Activated T-cell treated with anti-CD3 and anti-CD28 coated beads, Interleukin-2, amount 50 U/mL, for 4 hours (primary cell): ENCODE data around the gene GRK1. TPM values are rescaled to one million over a fixed set of nuclear protein-coding genes. Genes with fewer than 3 reads are reported as not detected.
"Not testable (repeated sequence)": the region's sequence is repeated elsewhere in the genome, so short reads cannot be mapped to it uniquely, and the experiment has no call there.

Experiments
- ATAC-seq, 2 donors: fragments of 200-7000 bp; cut with Tn5 transposase; one replicate each; pipeline ENCODE4 v1.10.0; 2021
- DNase-seq: peaks from one replicate; pipeline ENCODE4 v3.0.0-alpha.2; 2020
- H3K27me3 Mint-ChIP-seq: one replicate; pipeline ENCODE4 v1.8.0; 2021; ENCODE audit warnings: low read depth, mixed read lengths
- H3K36me3 Mint-ChIP-seq: one replicate; pipeline ENCODE4 v1.8.0; 2022; ENCODE audit warnings: mixed read lengths; ENCODE audit not compliant: insufficient read depth
- H3K4me1 Mint-ChIP-seq: one replicate; pipeline ENCODE4 v1.8.0; 2021; ENCODE audit warnings: low read depth, mixed read lengths
- H3K4me3 Mint-ChIP-seq: one replicate; pipeline ENCODE4 v1.8.0; 2021; ENCODE audit warnings: mild to moderate bottlenecking, moderate library complexity, mixed read lengths
- H3K9me3 Mint-ChIP-seq: one replicate; pipeline ENCODE4 v1.8.0; 2021; ENCODE audit warnings: mixed read lengths
- total RNA-seq, 3 donors: library from RNA; stranded (reverse); gene quantifications; one replicate each; pipeline ENCODE4 v1.2.1, GENCODE V29; 2021

GRK1 gene
- under 1 TPM in 1 of 3 donors, not detected in 2; 0.05 TPM for total RNA-seq

- H3K36me3 Mint-ChIP-seq: no peaks in the 10 kb centered on the region
- peaks cover 2% of the 10 kb centered on the region for H3K9me3 Mint-ChIP-seq
- peaks cover 9% of the 10 kb centered on the region for H3K27me3 Mint-ChIP-seq
- no peaks in the 10 kb centered on the region for H3K4me1 Mint-ChIP-seq
- DNase-seq: no peak
- no peak within 1 kb of the TSS for H3K4me3 Mint-ChIP-seq
- ATAC-seq: no peak
These were observed at the start of gene GRK1 for GRCh38 chr13:113666951-113667701. GRK1 (plus strand) TSS chr13:113667219; CDS start chr13:113667387, 168 bp downstream.

DNA sequence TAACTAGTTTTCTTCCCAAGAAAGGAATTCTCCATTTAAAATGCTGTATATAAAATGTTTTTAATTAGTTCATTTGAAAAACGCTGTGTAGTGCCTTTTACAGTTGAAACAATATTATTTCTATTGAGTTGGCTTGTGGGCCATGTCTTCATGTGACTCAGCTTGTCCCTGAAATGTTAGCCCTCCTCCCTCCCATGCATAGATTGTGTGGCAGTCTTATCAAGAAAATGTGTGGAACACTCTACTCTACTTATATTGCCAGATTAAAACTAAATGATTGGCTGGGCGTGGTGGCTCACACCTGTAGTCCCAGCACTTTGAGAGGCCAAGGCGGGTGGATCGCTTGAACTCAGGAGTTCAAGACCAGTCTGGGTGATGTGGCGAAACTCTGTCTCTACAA lies 49.1 kb upstream of the GRK1 start:
- H3K36me3 Mint-ChIP-seq: peaks cover 13% of the 10 kb centered on the region
- H3K4me3 Mint-ChIP-seq: no peak overlapping the region
- no peaks in the 10 kb centered on the region for H3K9me3 Mint-ChIP-seq
- H3K4me1 Mint-ChIP-seq: peaks cover 3% of the 10 kb centered on the region
- H3K27me3 Mint-ChIP-seq: no peaks in the 10 kb centered on the region
- no peak for ATAC-seq
- DNase-seq: no peak

DNA sequence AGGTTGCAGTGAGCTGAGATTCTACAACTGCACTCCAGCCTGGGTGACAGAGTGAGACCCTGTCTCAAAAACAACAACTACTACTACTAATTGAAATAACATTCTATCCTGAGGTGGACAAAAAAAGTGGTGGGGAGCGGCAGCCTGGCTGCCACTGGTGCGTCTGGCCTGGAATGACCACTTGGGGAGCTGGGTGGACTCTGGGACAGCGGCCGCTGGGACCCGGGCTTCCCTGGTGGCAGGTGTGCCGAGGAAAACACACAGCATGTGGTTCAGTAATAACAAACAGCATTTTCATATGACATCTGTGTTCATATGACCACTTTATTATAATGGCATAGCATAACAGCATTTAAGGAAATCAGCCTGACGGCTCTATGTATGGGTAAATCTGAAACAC lies 48.6 kb upstream of the GRK1 start:
- no peaks in the 10 kb centered on the region for H3K27me3 Mint-ChIP-seq
- DNase-seq: no peak
- H3K4me1 Mint-ChIP-seq: peaks cover 3% of the 10 kb centered on the region
- H3K36me3 Mint-ChIP-seq: peaks cover 14% of the 10 kb centered on the region
- no peaks in the 10 kb centered on the region for H3K9me3 Mint-ChIP-seq
- ATAC-seq: no peak
- no peak overlapping the region for H3K4me3 Mint-ChIP-seq

- DNase-seq: no peak
- H3K4me1 Mint-ChIP-seq: peaks cover 3% of the 10 kb centered on the region
- peaks cover 16% of the 10 kb centered on the region for H3K36me3 Mint-ChIP-seq
- no peaks in the 10 kb centered on the region for H3K27me3 Mint-ChIP-seq
- no peaks in the 10 kb centered on the region for H3K9me3 Mint-ChIP-seq
- no peak for ATAC-seq
- H3K4me3 Mint-ChIP-seq: no peak overlapping the region
These were observed 46.8 kb upstream of the GRK1 start for GRCh38 chr13:113620036-113620796.

DNA sequence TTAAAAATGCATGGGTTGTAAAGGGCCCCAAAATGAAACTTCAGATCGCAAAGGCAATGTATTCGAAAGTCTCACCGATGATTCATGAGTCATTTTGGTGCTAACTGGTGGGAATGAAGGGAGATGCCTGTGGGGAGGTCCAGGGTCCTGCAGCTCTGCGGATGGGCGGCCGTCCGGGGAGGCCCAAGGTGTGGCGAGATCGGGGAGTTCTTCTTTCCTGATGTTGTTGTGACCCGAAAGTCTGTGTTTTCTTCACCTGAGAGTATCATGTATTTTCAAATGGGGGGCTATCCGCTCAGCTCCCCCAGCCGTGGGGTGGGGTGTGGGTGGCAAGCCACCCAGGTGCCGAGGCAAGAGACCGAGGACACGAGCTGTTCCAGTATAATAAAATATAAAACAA lies 46.0 kb upstream of the GRK1 start:
- no peaks in the 10 kb centered on the region for H3K27me3 Mint-ChIP-seq
- DNase-seq (no peak), ATAC-seq (no peak)
- peaks cover 3% of the 10 kb centered on the region for H3K4me1 Mint-ChIP-seq
- no peak overlapping the region for H3K4me3 Mint-ChIP-seq
- peaks cover 17% of the 10 kb centered on the region for H3K36me3 Mint-ChIP-seq
- H3K9me3 Mint-ChIP-seq: no peaks in the 10 kb centered on the region

DNA sequence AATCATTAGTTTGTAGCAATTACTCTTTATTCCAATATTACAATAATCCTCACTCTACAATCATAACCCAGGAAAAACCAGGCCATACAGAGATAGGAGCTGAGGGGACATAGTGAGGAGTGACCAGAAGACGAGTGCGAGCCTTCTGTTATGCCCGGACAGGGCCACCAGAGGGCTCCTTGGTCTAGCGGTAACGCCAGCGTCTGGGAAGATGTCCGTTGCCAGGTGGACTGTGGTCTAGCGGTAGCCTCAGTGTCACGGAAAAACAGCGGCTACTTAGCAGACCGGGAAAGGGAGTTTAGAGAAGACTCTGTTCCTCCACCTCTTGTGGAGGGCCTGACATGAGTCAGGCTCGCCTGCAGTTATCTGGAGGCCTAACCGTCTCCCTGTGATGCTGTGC lies 45.5 kb upstream of the GRK1 start:
- not testable (repeated sequence) for DNase-seq, H3K4me3 Mint-ChIP-seq, H3K4me1 Mint-ChIP-seq, ATAC-seq, H3K9me3 Mint-ChIP-seq, H3K27me3 Mint-ChIP-seq
- peaks cover 16% of the 10 kb centered on the region for H3K36me3 Mint-ChIP-seq

- peaks cover 18% of the 10 kb centered on the region for H3K36me3 Mint-ChIP-seq
- H3K27me3 Mint-ChIP-seq, ATAC-seq, H3K4me1 Mint-ChIP-seq, DNase-seq, H3K9me3 Mint-ChIP-seq, H3K4me3 Mint-ChIP-seq: not testable (repeated sequence)
These were observed 45.0 kb upstream of the GRK1 start for GRCh38 chr13:113621986-113622550.

DNA sequence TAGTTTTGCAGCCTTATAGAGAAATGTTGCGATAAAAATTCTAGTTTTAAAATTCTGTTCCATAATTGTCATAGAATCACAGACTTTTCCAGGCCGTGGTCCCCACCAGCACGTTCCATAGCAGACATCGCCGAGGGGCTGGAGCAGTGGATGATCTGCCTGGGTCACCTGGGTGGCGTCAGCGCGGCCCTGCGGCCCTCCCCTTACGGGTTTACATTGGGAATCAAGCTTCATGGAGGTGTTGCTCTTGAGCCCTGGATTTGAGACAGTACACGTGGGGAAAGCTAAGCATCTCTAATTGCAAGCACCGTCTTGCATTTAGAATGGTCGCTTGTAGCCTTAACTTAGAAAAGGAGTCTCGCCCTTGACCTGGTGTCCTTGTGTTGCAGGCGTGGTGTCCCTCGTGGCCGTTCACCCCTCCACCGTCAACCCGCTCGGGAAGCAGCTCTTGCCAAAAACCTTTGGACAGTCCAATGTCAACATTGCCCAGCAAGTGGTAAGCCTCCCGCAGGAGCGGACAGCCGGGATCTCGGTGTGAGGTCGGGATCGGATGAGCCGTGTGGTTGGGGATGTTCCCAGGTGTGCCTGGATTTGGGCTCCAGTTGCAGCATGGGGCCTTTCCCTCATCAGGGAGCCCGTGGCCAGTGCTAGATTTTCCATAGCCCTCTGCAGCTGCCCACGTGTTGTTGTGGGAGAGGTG lies 44.1 kb upstream of the GRK1 start:
- Mint-ChIP-seq H3K27me3 (no peaks in the 10 kb centered on the region), H3K9me3 (no peaks in the 10 kb centered on the region), H3K4me1 (peaks cover 3% of the 10 kb centered on the region), H3K4me3 (no peak overlapping the region), H3K36me3 (peaks cover 19% of the 10 kb centered on the region)
- no peak for ATAC-seq
- DNase-seq: no peak

DNA sequence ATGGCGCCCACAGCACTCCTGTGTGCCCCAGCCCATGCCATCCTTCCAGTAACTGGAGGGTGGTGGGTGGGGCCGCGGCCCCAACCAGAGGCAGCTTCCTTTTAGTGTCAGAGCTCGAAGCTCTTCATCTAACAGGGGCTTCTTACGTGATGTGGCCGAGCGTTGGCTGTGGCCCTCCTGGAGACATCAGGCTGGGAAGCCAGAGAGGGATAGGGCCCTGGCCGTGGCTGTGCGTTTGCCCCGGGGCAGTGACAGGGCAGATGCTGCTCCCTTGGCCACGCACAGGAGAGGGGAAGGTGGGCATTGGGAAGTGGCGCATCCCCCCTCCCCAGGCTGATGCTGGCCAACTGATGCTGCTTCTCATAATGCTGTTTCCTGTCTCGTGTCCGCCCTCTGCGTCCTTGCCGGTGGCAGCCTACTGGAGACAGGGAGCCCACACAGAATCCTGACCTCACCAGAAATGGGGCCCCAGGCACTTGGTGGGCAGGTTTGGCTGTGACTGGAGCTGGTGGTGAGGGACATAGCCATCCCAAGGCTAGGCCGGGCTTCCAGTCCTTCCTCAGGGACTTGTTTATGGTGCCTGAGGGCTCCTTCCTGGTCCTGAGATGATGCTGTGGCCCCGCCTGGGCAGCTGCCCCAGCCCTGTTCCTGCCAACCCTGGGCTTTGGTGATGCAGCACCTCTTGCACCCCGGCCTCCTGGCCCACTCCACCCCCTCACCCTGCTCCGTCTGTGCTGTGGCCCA lies 43.4 kb upstream of the GRK1 start:
- no peaks in the 10 kb centered on the region for H3K27me3 Mint-ChIP-seq
- H3K36me3 Mint-ChIP-seq: peaks cover 21% of the 10 kb centered on the region
- no peak for ATAC-seq
- no peak for DNase-seq
- H3K9me3 Mint-ChIP-seq: no peaks in the 10 kb centered on the region
- no peak overlapping the region for H3K4me3 Mint-ChIP-seq
- H3K4me1 Mint-ChIP-seq: peaks cover 1% of the 10 kb centered on the region

DNA sequence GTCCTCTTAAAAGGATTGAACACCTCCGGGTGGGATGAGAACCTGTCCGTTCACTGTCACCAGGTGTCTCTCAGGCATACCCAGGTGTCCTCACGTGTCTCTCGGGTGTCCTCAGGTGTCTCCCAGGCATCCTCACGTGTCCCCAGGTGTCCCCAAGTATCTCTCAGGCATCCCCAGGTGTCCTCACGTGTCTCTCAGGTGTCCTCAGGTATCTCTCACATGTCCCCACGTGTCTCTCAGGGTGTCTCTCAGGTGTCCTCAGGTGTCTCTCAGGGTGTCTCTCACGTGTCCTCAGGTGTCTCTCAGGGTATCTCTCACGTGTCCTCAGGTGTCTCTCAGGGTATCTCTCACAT lies 42.8 kb upstream of the GRK1 start:
- ATAC-seq (no peak), DNase-seq (no peak)
- H3K36me3 Mint-ChIP-seq: peaks cover 23% of the 10 kb centered on the region
- H3K9me3 Mint-ChIP-seq: no peaks in the 10 kb centered on the region
- no peaks in the 10 kb centered on the region for H3K27me3 Mint-ChIP-seq
- no peak overlapping the region for H3K4me3 Mint-ChIP-seq
- H3K4me1 Mint-ChIP-seq: no peaks in the 10 kb centered on the region

DNA sequence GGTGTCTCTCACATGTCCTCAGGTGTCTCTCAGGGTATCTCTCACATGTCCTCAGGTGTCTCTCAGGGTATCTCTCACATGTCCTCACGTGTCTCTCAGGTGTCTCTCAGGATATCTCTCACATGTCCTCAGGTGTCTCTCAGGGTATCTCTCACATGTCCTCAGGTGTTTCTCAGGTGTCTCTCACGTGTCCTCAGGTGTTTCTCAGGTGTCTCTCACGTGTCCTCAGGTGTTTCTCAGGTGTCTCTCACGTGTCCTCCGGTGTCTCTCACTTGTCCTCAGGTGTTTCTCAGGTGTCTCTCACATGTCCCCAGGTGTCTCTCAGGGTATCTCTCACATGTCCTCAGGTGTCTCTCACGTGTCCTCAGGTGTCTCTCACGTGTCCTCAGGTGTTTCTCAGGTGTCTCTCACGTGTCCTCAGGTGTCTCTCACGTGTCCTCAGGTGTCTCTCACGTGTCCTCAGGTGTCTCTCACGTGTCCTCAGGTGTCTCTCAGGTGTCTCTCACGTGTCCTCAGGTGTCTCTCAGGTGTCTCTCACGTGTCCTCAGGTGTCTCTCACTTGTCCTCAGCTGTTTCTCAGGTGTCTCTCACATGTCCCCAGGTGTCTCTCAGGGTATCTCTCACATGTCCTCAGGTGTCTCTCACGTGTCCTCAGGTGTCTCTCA lies 42.2 kb upstream of the GRK1 start:
- H3K36me3 Mint-ChIP-seq: peaks cover 23% of the 10 kb centered on the region
- not testable (repeated sequence) for H3K27me3 Mint-ChIP-seq, ATAC-seq

DNA sequence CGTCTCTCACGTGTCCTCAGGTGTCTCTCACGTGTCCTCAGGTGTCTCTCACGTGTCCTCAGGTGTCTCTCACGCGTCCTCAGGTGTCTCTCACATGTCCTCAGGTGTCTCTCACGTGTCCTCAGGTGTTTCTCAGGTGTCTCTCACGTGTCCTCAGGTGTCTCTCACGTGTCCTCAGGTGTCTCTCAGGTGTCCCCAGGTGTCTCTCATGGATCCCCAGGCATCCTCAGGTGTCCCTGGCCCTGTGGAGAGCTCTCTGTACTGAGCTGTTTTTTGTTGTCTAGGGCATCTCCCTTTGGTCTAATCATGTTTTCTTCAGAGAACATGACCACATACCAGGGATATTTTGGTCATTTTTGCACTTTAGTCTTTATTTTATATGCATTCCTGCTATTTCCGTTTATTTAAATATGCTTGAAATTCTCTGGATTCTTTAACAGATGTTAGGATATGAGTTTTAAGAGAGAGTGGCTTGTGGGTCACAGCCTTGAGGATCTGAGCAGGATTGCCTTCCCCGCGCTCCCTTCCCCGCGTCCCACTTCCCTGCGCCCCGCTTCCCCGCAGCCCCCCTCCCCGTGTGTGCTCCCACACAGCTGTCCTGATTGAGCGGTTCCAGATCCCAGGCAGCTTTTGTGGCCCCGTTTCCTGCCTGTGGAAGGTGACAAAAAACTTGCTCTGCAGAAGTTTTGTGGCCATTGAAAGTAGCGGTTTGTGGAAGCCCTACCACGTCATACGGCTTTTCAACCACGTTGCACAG lies 40.9 kb upstream of the GRK1 start:
- ATAC-seq (no peak), DNase-seq (no peak)
- H3K4me3 Mint-ChIP-seq: no peak overlapping the region
- H3K4me1 Mint-ChIP-seq: no peaks in the 10 kb centered on the region
- no peaks in the 10 kb centered on the region for H3K27me3 Mint-ChIP-seq
- no peaks in the 10 kb centered on the region for H3K9me3 Mint-ChIP-seq
- H3K36me3 Mint-ChIP-seq: peaks cover 21% of the 10 kb centered on the region

More for the DNA sequence above, 42.2 kb upstream of the GRK1 start:
- DNase-seq, H3K4me1 Mint-ChIP-seq, H3K9me3 Mint-ChIP-seq, H3K4me3 Mint-ChIP-seq: not testable (repeated sequence)

DNA sequence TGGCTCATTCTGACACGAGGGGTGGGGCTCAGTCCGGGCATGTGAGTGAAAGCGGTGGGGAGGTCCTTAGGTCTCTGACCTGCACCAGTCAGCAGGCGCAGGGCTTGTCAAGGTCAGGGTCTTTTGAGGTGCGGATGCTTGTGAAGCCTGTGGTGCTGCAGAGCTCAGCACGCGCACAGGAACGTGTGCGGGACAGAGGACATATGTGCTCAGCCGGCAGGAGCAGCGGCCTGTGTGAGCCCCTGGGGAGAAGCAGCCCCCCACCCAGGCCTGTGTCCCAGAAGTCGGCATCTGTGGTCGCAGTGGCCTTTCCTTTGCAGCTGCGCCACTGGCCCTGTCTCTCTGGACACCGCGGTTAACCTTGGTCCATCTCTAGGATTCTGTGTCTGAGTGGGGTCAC lies 39.9 kb upstream of the GRK1 start:
- H3K9me3 Mint-ChIP-seq: no peaks in the 10 kb centered on the region

More for the DNA sequence above, 39.9 kb upstream of the GRK1 start:
- H3K4me3 Mint-ChIP-seq: no peak overlapping the region
- peaks cover 24% of the 10 kb centered on the region for H3K36me3 Mint-ChIP-seq
- ATAC-seq (no peak), DNase-seq (no peak)
- no peaks in the 10 kb centered on the region for H3K27me3 Mint-ChIP-seq
- H3K4me1 Mint-ChIP-seq: no peaks in the 10 kb centered on the region
